DND-41 (cell line): Measurements from ENCODE around the gene ERAP2.

Experiments used
- CTCF ChIP-seq: IDR thresholded peaks from 2 replicates; pipeline ENCODE4 v1.5.1; 2012; ENCODE audit warnings: borderline replicate concordance, low read length, moderate library complexity, mild to moderate bottlenecking; ENCODE audit not compliant: poor library complexity, severe bottlenecking; ENCODE audit errors: extremely low read depth
- EZH2 ChIP-seq: IDR thresholded peaks from 3 replicates; pipeline ENCODE4 v1.6.1; 2012; ENCODE audit warnings: borderline replicate concordance, low read depth, mild to moderate bottlenecking, moderate library complexity, low read length, inconsistent platforms; ENCODE audit not compliant: severe bottlenecking

GRCh38 chr5:96902876-96903275 is 26.6 kb downstream of the ERAP2 start:
- TF ChIP-seq CTCF: no peak
- no peak for TF ChIP-seq EZH2
